ENCODE measurements around the gene SPINK4.

DNA sequence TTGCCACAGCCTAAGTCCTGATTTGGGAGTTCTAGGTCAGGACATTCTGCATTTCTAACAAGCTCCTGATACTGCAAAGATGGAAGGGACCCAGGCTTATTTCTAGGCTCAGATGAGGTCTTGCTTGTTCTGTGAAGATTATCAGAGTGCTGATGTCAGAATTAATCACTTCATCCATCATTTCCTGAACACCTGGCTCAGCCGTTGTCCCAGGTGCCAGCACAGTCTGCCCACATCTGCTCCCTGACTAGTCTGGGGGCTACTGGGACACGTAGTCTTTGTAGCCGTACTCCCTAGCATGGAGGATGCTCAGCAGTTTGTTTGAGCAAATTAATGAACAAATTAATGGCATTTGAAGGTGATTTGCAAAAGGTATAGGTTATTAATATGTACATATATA, 17.9 kb upstream of the SPINK4 start:
- TF ChIP-seq GATA2 (IDR thresholded peaks at IDR 0.05; ENCODE audit: low read depth, low read length), result no peak
- TF ChIP-seq GATA3 (IDR thresholded peaks at IDR 0.05; ENCODE audit: low read depth, low read length), result no peak
